A673 (cell line): Measurements from ENCODE around the gene GRAMD1A. TPM values are rescaled to one million over a fixed set of nuclear protein-coding genes. Genes with fewer than 3 reads are reported as not detected.

ENCODE experiments used
- BruUV-seq: library from RNA; stranded (reverse); fragments of 400-500 nt; replicated peaks from 2 replicates; lab custom pipeline; 2021; lab: Mats Ljungman, UMichigan
- CTCF ChIA-PET: fragments of 300-600 bp; sonication (Branson Sonifier 250); formaldehyde crosslinking; loops from one replicate; lab custom pipeline; 2022; ENCODE audit warnings: antibody characterized with exemption; lab: Charles Lee
- POLR2A ChIA-PET: fragments of 300-600 bp; sonication (Branson Sonifier 250); formaldehyde crosslinking; loops from one replicate; lab custom pipeline; 2022; ENCODE audit warnings: antibody characterized with exemption; ENCODE audit not compliant: low non-redundant PET; lab: Charles Lee
- DNase-seq: peaks from one replicate; pipeline ENCODE4 v3.0.0-alpha.2; 2015; ENCODE audit warnings: low spot score
- H3K27ac ChIP-seq: fragments of 200-600 bp; sonication (generic); 2 replicates; pipeline ENCODE4 v1.5.1; 2016; ENCODE audit warnings: mixed run types, low read depth, mild to moderate bottlenecking, mixed read lengths, antibody characterized with exemption, low read length; ENCODE audit not compliant: poor library complexity, severe bottlenecking
- H3K27me3 ChIP-seq: fragments of 200-600 bp; sonication (generic); replicated peaks from 2 replicates; pipeline ENCODE4 v1.6.1; 2017; ENCODE audit warnings: mixed run types, low read depth, mild to moderate bottlenecking, mixed read lengths, antibody characterized with exemption, low read length; ENCODE audit not compliant: insufficient read depth, poor library complexity
- H3K36me3 ChIP-seq: fragments of 200-600 bp; sonication (generic); 2 replicates; pipeline ENCODE4 v1.6.1; 2016; ENCODE audit warnings: mixed run types, mild to moderate bottlenecking, mixed read lengths, antibody characterized with exemption, low read length; ENCODE audit not compliant: insufficient read depth, poor library complexity, severe bottlenecking
- H3K4me1 ChIP-seq: fragments of 200-600 bp; sonication (generic); 2 replicates; pipeline ENCODE4 v1.6.1; 2017; ENCODE audit warnings: mixed run types, mild to moderate bottlenecking, mixed read lengths, antibody characterized with exemption, low read length; ENCODE audit not compliant: insufficient read depth, poor library complexity, severe bottlenecking
- H3K4me3 ChIP-seq: fragments of 200-600 bp; sonication (generic); 2 replicates; pipeline ENCODE4 v1.5.1; 2016; ENCODE audit warnings: low read depth, mixed run types, mild to moderate bottlenecking, mixed read lengths, low read length; ENCODE audit not compliant: poor library complexity, severe bottlenecking
- H3K9me3 ChIP-seq: fragments of 200-600 bp; sonication (generic); 2 replicates; pipeline ENCODE4 v1.6.1; 2016; ENCODE audit warnings: mixed run types, low read depth, mild to moderate bottlenecking, mixed read lengths, antibody characterized with exemption, low read length; ENCODE audit not compliant: poor library complexity, severe bottlenecking
- EZH2 ChIP-seq: fragments of 200-600 bp; sonication (generic); IDR thresholded peaks from 2 replicates; pipeline ENCODE4 v1.6.1; 2017; ENCODE audit warnings: borderline replicate concordance, low read depth, mild to moderate bottlenecking, mixed read lengths, antibody characterized with exemption, low read length; ENCODE audit not compliant: poor library complexity, severe bottlenecking
- intact Hi-C: fragments of 100-400 bp; cut with micrococcal nuclease; formaldehyde crosslinking; loops from one replicate; pipeline ENCODE4 v1.10.0; 2022; ENCODE audit not compliant: unreplicated experiment
- total RNA-seq: library from RNA; stranded (reverse); gene quantifications from 2 replicates; pipeline ENCODE4 v1.2.3, GENCODE V29; 2021
- TF ChIP-seq, protein P1 (sequence below): fragments of 300-800, 200-600 bp; sonication (generic); conservative IDR thresholded peaks from 2 replicates; pipeline ENCODE4 v1.5.1; 2017; ENCODE audit warnings: low read depth, mild to moderate bottlenecking, antibody characterized with exemption, low read length, moderate library complexity, mixed read lengths

Gene GRAMD1A
- total RNA-seq, 1 experiment from 2014 or later: 87.3 TPM

DNA sequence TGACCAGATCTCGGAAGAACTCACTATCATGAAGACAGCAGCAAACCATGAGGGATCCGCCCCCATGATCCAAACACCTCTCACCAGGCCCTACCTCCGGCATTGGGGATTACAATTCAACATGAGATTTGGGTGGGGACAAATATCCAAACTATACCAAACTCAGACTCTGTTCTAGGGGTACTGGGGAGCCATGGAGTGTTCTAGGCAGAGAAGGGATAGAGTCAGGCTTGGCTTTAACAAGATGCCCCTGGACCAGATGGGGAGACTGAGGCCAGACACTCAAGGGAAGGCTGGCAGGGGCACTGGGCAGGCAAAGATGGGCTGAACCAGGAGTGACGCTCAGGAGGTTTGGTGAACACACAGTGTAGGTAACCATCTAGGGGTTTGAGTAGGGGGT lies 18.3 kb downstream of the GRAMD1A start:
- H3K27me3 ChIP-seq: no peaks in the 10 kb centered on the region
- ChIA-PET POLR2A (no interaction called here), CTCF (no interaction called here)
- no peaks in the 10 kb centered on the region for H3K9me3 ChIP-seq
- H3K4me3 ChIP-seq: no peak overlapping the region
- no peaks in the 10 kb centered on the region for H3K4me1 ChIP-seq
- H3K27ac ChIP-seq: no peak overlapping the region
- no TSS peak for BruUV-seq
- no peak for TF ChIP-seq EZH2
- TF ChIP-seq, protein P1, sequence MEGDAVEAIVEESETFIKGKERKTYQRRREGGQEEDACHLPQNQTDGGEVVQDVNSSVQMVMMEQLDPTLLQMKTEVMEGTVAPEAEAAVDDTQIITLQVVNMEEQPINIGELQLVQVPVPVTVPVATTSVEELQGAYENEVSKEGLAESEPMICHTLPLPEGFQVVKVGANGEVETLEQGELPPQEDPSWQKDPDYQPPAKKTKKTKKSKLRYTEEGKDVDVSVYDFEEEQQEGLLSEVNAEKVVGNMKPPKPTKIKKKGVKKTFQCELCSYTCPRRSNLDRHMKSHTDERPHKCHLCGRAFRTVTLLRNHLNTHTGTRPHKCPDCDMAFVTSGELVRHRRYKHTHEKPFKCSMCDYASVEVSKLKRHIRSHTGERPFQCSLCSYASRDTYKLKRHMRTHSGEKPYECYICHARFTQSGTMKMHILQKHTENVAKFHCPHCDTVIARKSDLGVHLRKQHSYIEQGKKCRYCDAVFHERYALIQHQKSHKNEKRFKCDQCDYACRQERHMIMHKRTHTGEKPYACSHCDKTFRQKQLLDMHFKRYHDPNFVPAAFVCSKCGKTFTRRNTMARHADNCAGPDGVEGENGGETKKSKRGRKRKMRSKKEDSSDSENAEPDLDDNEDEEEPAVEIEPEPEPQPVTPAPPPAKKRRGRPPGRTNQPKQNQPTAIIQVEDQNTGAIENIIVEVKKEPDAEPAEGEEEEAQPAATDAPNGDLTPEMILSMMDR: no peak
- peaks cover 77% of the 10 kb centered on the region for H3K36me3 ChIP-seq
- DNase-seq: no peak
- intact Hi-C loops: loop anchor here (10.0 kb wide), 1 partner anchor 184 kb away; no protein-coding TSS in a partner anchor

DNA sequence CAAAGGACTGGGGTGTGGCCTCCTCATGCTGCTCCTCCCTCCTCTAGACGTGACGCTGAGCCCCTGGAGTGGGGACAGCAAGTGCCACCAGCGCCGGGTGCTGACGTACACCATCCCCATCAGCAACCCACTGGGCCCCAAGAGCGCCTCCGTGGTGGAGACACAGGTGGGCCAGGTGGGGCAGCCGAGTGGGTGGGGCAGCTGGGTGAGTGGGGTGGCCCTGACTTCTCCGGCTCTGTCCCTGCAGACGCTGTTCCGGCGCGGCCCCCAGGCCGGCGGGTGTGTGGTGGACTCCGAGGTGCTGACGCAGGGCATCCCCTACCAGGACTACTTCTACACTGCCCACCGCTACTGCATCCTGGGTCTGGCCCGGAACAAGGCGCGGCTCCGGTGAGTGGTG lies 19.0 kb downstream of the GRAMD1A start:
- BruUV-seq: no TSS peak
- no peaks in the 10 kb centered on the region for H3K9me3 ChIP-seq
- ChIA-PET POLR2A (no interaction called here), CTCF (no interaction called here)
- no peak overlapping the region for H3K27ac ChIP-seq
- TF ChIP-seq EZH2: no peak
- TF ChIP-seq, protein P1: no peak
- no peaks in the 10 kb centered on the region for H3K4me1 ChIP-seq
- no peaks in the 10 kb centered on the region for H3K27me3 ChIP-seq
- DNase-seq: no peak
- intact Hi-C loops: loop anchor here (10.0 kb wide), 1 partner anchor 184 kb away; no protein-coding TSS in a partner anchor
- H3K36me3 ChIP-seq: peaks cover 80% of the 10 kb centered on the region
- no peak overlapping the region for H3K4me3 ChIP-seq

DNA sequence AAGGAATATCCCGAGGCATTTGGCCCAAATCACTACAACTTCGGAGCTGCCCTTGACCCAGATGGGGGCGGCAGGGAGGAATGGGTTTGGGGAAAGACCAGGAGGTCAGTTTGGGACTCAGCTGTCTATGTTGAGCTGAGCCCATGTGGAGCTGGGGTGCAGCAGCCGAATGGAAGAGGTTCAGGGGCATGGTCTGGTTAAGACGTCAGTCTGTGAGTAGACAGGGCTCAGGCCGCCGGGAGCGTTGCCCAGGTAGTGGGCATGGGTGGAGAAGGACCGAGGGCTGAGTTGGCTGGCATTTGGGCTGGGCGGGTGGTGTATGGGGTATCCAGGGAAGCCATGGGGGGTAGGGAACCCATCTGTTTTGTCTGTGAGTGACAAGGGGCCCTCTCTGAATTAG lies 20.9 kb downstream of the GRAMD1A start:
- ChIA-PET CTCF (no interaction called here), POLR2A (no interaction called here)
- Histone ChIP-seq H3K27me3 (no peaks in the 10 kb centered on the region), H3K36me3 (peaks cover 66% of the 10 kb centered on the region), H3K4me3 (no peak overlapping the region), H3K9me3 (no peaks in the 10 kb centered on the region), H3K27ac (no peak overlapping the region), H3K4me1 (no peaks in the 10 kb centered on the region)
- TF ChIP-seq EZH2: no peak
- TF ChIP-seq, protein P1: no peak
- DNase-seq: no peak
- BruUV-seq: no TSS peak
- intact Hi-C loops: no loop called here
